Astrocyte of the spinal cord (primary cell): ENCODE measurements around the gene PANX2.

ENCODE experiments used
- DNase-seq: peaks from one replicate; pipeline ENCODE4 v3.0.0; 2011; ENCODE audit warnings: low read depth, low spot score
- H3K4me3 ChIP-seq: 2 replicates; pipeline ENCODE4 v1.5.1; 2011; ENCODE audit warnings: low read depth, mild to moderate bottlenecking, low read length, moderate library complexity
- CTCF ChIP-seq: IDR thresholded peaks from 2 replicates; pipeline ENCODE4 v1.5.1; 2012; ENCODE audit warnings: low read depth, mild to moderate bottlenecking, low read length, inconsistent platforms
- in situ Hi-C: cut with HindIII; loops from 2 replicates; pipeline ENCODE4 v1.10.0; 2017; ENCODE audit warnings: low sequenced_read_pairs

PANX2 gene

GRCh38 chr22:50148166-50148500 lies 22.4 kb upstream of the PANX2 start:
- no peak overlapping the region for H3K4me3 ChIP-seq
- TF ChIP-seq CTCF, result no peak
- in situ Hi-C loops, result no loop called here
- no peak for DNase-seq

GRCh38 chr22:50148991-50149721 lies 21.4 kb upstream of the PANX2 start:
- in situ Hi-C loops, result no loop called here
- peak; percentile 53 for DNase-seq
- TF ChIP-seq CTCF, result peak; percentile 83
- no peak overlapping the region for H3K4me3 ChIP-seq

- in situ Hi-C loops, result no loop called here
- no peak for DNase-seq
- no peak overlapping the region for H3K4me3 ChIP-seq
- TF ChIP-seq CTCF, result no peak
These were observed 20.1 kb upstream of the PANX2 start for GRCh38 chr22:50150161-50151129.

GRCh38 chr22:50151571-50152537 lies 18.7 kb upstream of the PANX2 start:
- no peak for DNase-seq
- TF ChIP-seq CTCF, result no peak
- in situ Hi-C loops, result no loop called here
- no peak overlapping the region for H3K4me3 ChIP-seq

GRCh38 chr22:50153056-50153755 lies 17.3 kb upstream of the PANX2 start:
- TF ChIP-seq CTCF, result no peak
- H3K4me3 ChIP-seq, result no peak overlapping the region
- no peak for DNase-seq
- in situ Hi-C loops, result no loop called here
